Mesothelial cell of epicardium (in vitro differentiated cells): ENCODE data around the gene DTX4. TPM values are rescaled to one million over a fixed set of nuclear protein-coding genes. Genes with fewer than 3 reads are reported as not detected.

ENCODE experiments used
- DNase-seq, 2 experiments: peaks; one replicate each; pipeline ENCODE4 v3.0.0; 2021; ENCODE audit warnings: low spot score in 2 of 2; ENCODE audit not compliant: unreplicated experiment in 2 of 2
- H3K27ac Mint-ChIP-seq: 2 replicates; pipeline ENCODE4 v1.8.0; 2021; ENCODE audit warnings: mixed read lengths
- H3K27me3 Mint-ChIP-seq: 2 replicates; pipeline ENCODE4 v1.8.0; 2021; ENCODE audit warnings: low read depth, mixed read lengths
- H3K36me3 Mint-ChIP-seq: 2 replicates; pipeline ENCODE4 v1.8.0; 2021; ENCODE audit warnings: mixed read lengths
- H3K4me1 Mint-ChIP-seq: 2 replicates; pipeline ENCODE4 v1.8.0; 2021; ENCODE audit warnings: mixed read lengths
- H3K4me3 Mint-ChIP-seq: 2 replicates; pipeline ENCODE4 v1.8.0; 2021; ENCODE audit warnings: mild to moderate bottlenecking, moderate library complexity, mixed read lengths
- H3K9me3 Mint-ChIP-seq: 2 replicates; pipeline ENCODE4 v1.8.0; 2021; ENCODE audit warnings: mixed read lengths
- total RNA-seq: library from RNA; stranded (reverse); gene quantifications from 3 replicates; pipeline ENCODE4 v1.2.1, GENCODE V29; 2021
- TF ChIP-seq, protein P1 (sequence below): fragments of 200-600 bp; sonication (generic); IDR thresholded peaks from one replicate; pipeline ENCODE4 v1.5.0; 2021; ENCODE audit warnings: antibody characterized with exemption; ENCODE audit not compliant: unreplicated experiment

Gene DTX4
- total RNA-seq, 1 donor from 2014 or later: 37.7 TPM

DNA sequence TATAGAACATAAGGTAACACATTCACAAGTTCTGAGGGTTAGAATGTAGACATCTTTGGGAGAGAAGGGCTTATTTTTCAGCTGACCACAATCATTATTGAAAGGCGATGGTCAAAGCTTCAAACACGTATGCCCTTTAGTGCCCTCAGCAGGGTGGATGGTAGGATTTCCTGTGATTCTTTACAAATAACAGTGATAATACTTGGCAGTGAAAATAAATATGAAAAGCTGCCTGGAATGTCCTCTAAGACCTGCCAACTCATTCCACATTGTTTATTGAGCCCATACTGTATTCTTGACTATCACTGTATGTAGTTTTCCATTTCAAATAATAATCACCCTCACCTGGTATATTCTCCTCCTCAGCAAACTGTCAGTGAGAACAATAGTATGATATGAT lies 54.5 kb downstream of the DTX4 start:
- peaks cover 9% of the 10 kb centered on the region for H3K9me3 Mint-ChIP-seq
- DNase-seq: no peak
- H3K4me1 Mint-ChIP-seq: no peaks in the 10 kb centered on the region
- no peak overlapping the region for H3K4me3 Mint-ChIP-seq
- no peak overlapping the region for H3K27ac Mint-ChIP-seq
- no peaks in the 10 kb centered on the region for H3K36me3 Mint-ChIP-seq
- peaks cover 2% of the 10 kb centered on the region for H3K27me3 Mint-ChIP-seq
- TF ChIP-seq, protein P1, sequence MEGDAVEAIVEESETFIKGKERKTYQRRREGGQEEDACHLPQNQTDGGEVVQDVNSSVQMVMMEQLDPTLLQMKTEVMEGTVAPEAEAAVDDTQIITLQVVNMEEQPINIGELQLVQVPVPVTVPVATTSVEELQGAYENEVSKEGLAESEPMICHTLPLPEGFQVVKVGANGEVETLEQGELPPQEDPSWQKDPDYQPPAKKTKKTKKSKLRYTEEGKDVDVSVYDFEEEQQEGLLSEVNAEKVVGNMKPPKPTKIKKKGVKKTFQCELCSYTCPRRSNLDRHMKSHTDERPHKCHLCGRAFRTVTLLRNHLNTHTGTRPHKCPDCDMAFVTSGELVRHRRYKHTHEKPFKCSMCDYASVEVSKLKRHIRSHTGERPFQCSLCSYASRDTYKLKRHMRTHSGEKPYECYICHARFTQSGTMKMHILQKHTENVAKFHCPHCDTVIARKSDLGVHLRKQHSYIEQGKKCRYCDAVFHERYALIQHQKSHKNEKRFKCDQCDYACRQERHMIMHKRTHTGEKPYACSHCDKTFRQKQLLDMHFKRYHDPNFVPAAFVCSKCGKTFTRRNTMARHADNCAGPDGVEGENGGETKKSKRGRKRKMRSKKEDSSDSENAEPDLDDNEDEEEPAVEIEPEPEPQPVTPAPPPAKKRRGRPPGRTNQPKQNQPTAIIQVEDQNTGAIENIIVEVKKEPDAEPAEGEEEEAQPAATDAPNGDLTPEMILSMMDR: no peak

DNA sequence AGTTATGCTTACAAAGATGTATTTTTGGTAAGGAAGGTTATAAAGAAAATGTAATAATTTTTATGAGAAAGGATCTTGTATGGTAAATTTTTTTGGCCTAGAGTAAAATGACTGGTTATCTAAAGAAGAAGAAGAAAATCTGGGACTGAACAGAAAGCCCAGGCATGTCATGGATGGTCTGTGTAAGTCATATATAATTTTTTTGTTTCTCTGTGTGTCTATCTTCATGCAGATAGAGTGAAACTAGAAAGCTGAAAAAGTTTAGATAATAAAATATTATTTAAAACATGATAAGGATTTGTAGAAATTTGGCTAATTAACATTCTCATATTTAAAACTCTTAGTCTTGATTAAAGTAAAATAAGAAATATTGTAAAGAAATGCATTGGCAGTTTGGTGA lies 68.4 kb downstream of the DTX4 start:
- Mint-ChIP-seq H3K4me1 (no peaks in the 10 kb centered on the region), H3K27me3 (no peaks in the 10 kb centered on the region), H3K27ac (no peak overlapping the region), H3K4me3 (no peak overlapping the region), H3K36me3 (no peaks in the 10 kb centered on the region), H3K9me3 (peaks cover 63% of the 10 kb centered on the region)
- no peak for DNase-seq
- TF ChIP-seq, protein P1: no peak

DNA sequence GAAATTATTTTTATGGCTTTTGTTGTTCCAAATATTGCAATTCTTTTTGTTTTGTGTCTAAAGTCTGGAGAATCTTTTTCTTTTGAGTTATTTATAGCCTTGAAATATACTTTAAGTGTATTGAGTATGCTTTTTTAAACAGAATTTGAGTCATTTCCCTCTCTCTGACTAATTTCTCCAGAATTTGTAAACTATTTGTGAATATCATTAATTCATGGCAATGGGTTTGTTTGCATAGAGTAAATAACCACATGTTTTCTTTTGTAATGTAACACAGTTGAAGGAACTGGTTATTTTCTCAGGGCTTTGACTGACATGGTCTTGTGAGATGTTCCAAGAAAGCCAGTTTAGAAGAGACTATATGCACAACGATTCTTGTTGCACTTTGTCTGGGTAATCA lies 71.7 kb downstream of the DTX4 start:
- peaks cover 36% of the 10 kb centered on the region for H3K9me3 Mint-ChIP-seq
- DNase-seq: no peak
- no peak overlapping the region for H3K27ac Mint-ChIP-seq
- no peak overlapping the region for H3K4me3 Mint-ChIP-seq
- TF ChIP-seq, protein P1: no peak
- no peaks in the 10 kb centered on the region for H3K4me1 Mint-ChIP-seq
- no peaks in the 10 kb centered on the region for H3K27me3 Mint-ChIP-seq
- no peaks in the 10 kb centered on the region for H3K36me3 Mint-ChIP-seq

DNA sequence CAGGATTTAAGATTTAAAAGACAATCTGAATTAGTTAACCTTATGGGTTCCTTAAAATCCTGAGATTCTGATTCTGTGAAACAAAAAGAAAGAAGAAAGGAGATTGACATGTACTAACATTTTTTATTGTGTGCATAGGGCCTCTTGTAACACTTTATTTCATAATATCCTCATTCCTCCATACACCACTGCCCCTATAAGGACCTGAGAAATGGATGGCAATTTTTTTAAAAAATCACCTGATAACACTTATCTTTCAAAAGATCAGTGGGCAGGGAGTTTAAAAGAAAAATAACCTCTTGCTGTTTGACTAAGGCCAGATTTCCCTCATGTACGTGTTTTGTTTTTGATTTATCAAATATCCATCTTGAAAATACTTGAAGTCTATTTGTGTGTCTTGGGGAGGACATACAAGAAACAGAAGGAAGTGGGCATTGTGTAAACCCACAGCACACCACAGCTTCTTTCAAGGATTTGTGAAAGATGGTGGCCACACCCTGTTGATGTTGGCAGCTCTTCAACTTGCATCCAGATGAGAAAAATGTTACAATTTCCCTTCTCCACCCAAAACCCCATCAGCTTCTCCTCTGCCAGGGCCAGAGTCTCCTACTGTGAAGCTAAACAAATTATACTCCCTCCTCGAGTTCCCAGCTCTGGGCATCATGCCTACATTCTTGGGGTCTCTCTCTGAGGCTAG lies 75.7 kb downstream of the DTX4 start:
- peaks cover 7% of the 10 kb centered on the region for H3K9me3 Mint-ChIP-seq
- H3K27ac Mint-ChIP-seq: no peak overlapping the region
- no peaks in the 10 kb centered on the region for H3K27me3 Mint-ChIP-seq
- TF ChIP-seq, protein P1: no peak
- H3K36me3 Mint-ChIP-seq: no peaks in the 10 kb centered on the region
- H3K4me1 Mint-ChIP-seq: no peaks in the 10 kb centered on the region
- H3K4me3 Mint-ChIP-seq: no peak overlapping the region
- no peak for DNase-seq

DNA sequence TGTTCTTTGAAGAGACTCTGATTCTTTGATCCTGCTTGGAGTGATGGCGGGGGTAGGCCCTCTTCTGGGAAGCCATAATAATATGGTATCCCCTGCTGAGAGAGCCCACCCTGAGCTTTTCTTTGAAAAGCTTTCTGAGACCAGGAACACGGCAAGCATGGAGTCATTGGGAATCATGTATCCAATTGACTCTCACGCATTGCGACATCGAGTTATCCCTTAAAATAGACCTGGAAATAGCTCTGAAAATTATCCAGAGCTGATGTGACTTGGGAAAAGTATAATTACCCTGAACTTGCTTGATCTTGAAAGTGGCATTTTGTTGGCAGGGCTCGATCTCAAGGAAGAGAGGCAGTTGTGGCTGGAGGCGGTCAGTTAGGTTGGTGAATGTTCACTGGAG lies 77.6 kb downstream of the DTX4 start:
- TF ChIP-seq, protein P1: no peak
- no peak overlapping the region for H3K4me3 Mint-ChIP-seq
- no peaks in the 10 kb centered on the region for H3K27me3 Mint-ChIP-seq
- DNase-seq: no peak
- no peaks in the 10 kb centered on the region for H3K4me1 Mint-ChIP-seq
- H3K9me3 Mint-ChIP-seq: peaks cover 4% of the 10 kb centered on the region
- no peaks in the 10 kb centered on the region for H3K36me3 Mint-ChIP-seq
- no peak overlapping the region for H3K27ac Mint-ChIP-seq

DNA sequence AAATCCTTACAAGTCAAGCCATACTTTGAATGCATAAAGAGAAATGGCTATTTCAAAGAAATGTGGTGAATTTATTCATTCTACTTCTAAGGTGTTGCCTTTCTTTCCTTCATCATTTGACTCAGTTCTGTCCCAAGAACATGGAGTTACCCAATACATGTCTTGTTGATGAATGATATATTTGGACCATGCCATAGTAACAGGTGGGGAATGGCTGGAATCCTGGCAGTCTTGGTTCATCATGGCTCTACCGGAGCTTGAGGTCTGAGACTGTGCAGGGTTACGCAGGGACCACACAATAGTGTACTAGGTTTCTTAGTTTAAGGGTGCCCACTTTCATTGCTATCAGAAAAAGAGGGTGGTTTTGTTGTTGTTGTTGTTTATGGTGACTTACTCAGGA lies 81.1 kb downstream of the DTX4 start:
- no peak for DNase-seq
- Mint-ChIP-seq H3K4me3 (no peak overlapping the region), H3K9me3 (peaks cover 4% of the 10 kb centered on the region), H3K27ac (no peak overlapping the region), H3K36me3 (no peaks in the 10 kb centered on the region), H3K4me1 (peaks cover 6% of the 10 kb centered on the region), H3K27me3 (no peaks in the 10 kb centered on the region)
- TF ChIP-seq, protein P1: no peak
